RPMI8226 (cell line): Measurements from ENCODE around the gene MARCHF2.
A peak's percentile ranks its signal among the peaks of the same experiment; 100 is the strongest.
"Not testable (repeated sequence)": the region's sequence is repeated elsewhere in the genome, so short reads cannot be mapped to it uniquely, and the experiment has no call there.

Source experiments
- DNase-seq: peaks from one replicate; pipeline ENCODE4 v3.0.0-alpha.2; 2015

MARCHF2 gene

DNA sequence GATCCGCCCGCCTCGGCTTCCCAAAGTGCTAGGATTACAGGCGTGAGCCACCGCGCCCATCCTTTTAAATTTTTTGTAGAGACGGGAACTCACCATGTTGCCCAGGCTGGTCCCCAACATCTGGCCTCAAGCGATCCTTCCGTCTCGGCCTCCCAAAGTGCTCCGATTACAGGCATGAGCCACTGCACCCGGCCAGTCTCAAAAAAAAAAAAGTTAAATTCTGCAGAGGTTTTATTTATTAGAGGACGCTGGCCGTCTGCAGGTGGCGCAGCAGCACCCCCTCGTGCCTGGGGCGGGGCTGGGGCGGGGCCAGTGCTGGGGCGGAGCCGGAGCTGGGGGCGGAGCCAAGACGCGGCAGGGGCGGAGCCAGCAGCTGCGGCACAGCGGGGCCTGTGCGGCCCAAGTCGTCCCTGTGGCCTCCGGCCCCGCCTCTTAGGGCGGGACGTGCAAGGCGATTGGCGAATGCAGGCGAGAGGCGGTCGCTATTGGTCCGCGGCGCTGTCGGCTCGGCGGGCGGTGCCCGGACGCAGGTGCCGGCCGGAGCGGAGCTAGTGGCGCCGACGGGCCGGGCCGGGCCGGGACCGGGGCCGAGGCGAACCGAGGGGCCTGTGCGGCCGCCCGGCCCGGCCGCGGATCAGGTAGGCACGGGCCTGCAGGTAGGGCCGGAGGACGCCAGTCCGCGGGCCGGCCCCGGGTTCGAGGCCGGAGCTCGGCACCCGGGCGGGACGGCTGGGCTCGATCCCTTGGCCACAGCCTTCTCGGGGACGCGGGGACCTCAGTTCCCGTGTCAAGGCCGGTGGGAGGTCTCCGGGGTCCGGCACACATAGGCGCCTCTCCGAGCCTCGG is at the start of gene MARCHF2:
MARCHF2 (plus strand) TSS at position 523 of the 846 bp plus-strand sequence. CDS start 8,536 bp downstream, outside the sequence.
- DNase-seq: peak; percentile 99

DNA sequence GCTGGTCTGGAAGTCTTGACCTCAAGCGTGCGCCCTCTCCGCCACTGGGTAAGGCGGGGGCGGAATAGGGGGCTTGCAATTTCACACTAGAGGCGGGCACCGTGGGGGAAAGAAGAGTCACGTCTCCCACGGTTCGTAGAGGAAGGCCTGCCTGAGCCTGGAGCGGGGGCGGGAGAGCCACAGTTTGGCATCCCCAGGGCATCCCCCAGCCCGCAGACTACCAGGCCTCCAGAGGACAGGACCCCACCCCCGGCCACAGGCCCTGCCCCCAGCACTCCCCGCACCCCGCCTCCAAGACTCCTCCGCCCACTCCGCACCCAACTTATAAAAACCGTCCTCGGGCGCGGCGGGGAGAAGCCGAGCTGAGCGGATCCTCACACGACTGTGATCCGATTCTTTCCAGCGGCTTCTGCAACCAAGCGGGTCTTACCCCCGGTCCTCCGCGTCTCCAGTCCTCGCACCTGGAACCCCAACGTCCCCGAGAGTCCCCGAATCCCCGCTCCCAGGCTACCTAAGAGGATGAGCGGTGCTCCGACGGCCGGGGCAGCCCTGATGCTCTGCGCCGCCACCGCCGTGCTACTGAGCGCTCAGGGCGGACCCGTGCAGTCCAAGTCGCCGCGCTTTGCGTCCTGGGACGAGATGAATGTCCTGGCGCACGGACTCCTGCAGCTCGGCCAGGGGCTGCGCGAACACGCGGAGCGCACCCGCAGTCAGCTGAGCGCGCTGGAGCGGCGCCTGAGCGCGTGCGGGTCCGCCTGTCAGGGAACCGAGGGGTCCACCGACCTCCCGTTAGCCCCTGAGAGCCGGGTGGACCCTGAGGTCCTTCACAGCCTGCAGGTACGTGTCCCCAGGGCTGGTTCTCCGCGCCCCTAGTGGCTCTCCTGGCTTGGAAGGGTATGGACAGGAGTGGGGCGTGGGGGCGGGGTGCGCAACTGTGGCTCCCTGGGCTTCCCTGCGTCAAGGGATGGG is 49.0 kb upstream of the MARCHF2 start, which contains the start of gene ANGPTL4:
ANGPTL4 (plus strand) TSS at position 353 of the 969 bp plus-strand sequence; CDS start at position 520, 167 bp downstream.
- DNase-seq: peak; percentile 62

DNA sequence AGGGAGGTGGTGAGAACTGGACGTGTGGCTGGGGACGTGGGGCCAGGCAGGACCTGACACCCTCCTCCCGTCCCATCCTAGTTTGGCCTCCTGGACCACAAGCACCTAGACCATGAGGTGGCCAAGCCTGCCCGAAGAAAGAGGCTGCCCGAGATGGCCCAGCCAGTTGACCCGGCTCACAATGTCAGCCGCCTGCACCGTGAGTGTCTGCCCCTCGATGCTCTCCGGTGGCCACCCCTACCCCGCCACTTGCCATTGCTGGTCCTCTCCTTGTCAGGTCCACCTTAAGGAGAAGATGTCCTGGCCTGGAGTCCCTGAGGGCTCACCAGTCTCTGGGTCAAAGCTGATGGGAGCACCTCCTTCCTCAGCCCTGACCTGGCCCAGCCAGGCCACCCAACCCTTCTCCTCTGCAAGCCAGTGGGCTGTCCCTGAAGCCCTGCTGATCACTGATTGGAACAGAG is 47.0 kb upstream of the MARCHF2 start:
- no peak for DNase-seq

- DNase-seq: no peak
These were observed 46.2 kb upstream of the MARCHF2 start for GRCh38 chr19:8366961-8367326.

DNA sequence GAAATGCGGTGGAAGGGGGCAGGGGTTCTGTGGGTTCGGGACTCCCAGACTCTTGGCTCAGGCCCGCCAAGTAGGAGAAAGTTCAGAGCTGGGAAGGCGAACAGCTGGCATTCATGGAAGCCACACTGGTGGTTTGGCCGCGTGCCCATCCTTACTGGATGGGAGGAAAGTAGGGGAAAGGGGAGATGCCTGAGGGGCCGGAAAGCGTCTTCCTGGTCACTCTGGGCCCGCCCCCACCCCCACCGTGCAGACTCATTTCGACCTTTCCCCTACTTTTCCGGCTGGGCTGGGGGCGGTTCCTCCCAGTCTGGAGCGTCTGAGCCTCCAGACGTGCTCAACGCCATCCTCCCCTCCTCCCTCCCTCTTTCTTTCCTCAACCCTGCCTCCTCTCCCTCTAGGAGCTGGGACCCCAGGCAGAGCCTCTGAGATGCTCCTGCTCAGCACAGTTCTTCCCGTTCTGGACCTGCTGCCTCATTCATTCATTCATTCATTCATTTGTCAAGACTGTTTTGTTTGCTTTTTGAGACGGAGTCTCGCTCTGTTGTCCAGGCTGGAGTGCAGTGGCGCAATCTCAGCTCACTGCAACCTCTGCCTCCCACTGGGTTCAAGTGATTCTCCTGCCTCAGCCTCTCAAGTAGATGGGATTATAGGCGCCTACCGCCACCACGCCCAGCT is 45.6 kb upstream of the MARCHF2 start:
- no peak for DNase-seq

- no peak for DNase-seq
These were observed 42.7 kb upstream of the MARCHF2 start for GRCh38 chr19:8370176-8371010.

GRCh38 chr19:8371011-8371804 is 41.9 kb upstream of the MARCHF2 start:
- no peak for DNase-seq

- DNase-seq: no peak
These were observed 39.0 kb upstream of the MARCHF2 start for GRCh38 chr19:8373867-8374813.

- DNase-seq: not testable (repeated sequence)
These were observed 37.3 kb upstream of the MARCHF2 start for GRCh38 chr19:8375766-8376165.

- not testable (repeated sequence) for DNase-seq
These were observed 36.6 kb upstream of the MARCHF2 start for GRCh38 chr19:8376373-8376974.

GRCh38 chr19:8377598-8377997 is 35.5 kb upstream of the MARCHF2 start:
- no peak for DNase-seq

GRCh38 chr19:8379156-8379891 is 33.8 kb upstream of the MARCHF2 start:
- DNase-seq: not testable (repeated sequence)

GRCh38 chr19:8384569-8384968 is 28.5 kb upstream of the MARCHF2 start:
- DNase-seq: not testable (repeated sequence)

- not testable (repeated sequence) for DNase-seq
These were observed 28.0 kb upstream of the MARCHF2 start for GRCh38 chr19:8385103-8385502.

GRCh38 chr19:8385566-8385965 is 27.5 kb upstream of the MARCHF2 start:
- DNase-seq: not testable (repeated sequence)

GRCh38 chr19:8386419-8386818 is 26.7 kb upstream of the MARCHF2 start:
- not testable (repeated sequence) for DNase-seq

DNA sequence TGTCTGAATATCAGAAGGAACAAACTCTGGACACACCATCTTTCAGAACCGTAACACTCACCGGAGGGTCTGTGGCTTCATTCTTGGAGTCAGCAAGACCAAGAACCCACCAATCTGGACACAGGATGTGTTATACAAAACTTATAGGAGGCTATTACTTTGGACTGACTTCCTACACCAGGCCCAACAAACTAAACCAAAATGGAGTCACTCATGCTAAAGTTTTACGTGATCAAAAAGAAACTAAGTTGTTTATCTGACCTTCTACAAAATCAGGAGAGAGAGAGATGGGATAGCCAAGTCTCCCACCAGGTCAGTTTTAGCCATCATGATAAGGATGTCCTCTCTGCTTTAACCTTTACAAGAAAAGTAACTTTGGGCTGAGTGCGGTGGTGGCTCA is 26.1 kb upstream of the MARCHF2 start:
- no peak for DNase-seq
